NCI-H345 treated with DMSO at 0.1 percent for 48 hours (cell line): ENCODE data around the gene HLA-DRB5.
"Not testable (repeated sequence)": the region's sequence is repeated elsewhere in the genome, so short reads cannot be mapped to it uniquely, and the experiment has no call there.

Source experiments
- DNase-seq: peaks from one replicate; lab custom pipeline; 2025; ENCODE audit not compliant: unreplicated experiment; lab: John Stamatoyannopoulos, UW

HLA-DRB5 gene

DNA sequence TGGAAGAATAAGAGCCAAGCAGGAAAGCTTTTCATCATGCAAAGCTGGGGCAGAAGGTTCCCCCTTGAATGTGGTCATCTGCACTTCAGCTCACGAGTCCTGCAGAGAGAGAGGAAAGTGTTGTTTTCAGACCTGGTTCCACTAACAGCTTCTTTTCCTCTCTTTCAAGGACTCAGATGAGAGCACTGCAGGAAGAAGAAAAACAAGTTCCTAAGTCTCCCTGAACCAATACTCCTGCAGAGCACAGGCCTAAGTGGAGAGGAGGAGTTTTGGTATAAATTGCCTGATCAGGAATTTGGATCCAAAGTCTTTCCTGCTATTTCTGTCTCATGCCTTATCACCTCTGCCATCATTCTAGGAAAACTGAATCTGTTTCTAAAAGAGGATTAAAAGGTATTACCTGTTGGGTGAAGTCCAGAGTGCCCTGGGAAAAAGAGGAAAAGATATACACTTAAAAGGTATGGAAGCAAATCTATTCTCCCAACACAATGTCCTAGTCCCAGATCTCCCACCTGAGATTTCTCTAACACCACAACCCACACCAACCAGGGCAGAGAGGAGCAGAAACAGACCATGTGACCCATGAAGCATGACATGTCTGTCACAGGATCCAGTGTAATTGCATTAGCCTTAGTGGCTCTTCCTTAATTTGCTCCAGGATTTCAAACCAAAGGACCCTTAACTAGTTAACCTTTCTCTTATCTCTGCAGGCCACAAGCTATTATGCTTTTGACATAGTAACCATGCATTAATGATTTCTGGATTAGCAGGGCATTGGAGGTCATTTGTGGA, 12.2 kb downstream of the HLA-DRB5 start:
- DNase-seq: no peak

DNA sequence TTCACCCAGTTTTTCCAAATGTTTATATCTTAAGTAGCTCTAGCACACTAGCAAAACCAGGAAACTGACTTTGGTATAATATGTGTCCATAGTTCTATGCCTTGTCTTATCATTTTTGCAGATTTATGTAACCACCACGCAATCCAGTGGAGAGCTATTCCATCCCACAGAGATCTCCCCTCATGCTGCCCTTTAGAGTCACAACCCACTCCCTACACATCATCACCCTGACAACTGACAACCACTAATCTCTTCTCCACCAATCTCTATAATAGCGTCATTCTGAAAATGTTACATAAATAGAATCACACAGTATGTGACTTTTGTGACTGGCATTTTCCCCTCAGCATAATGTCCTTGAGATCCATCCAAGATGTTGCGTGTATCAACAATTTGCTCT, 29.1 kb downstream of the HLA-DRB5 start:
- DNase-seq: no peak

DNA sequence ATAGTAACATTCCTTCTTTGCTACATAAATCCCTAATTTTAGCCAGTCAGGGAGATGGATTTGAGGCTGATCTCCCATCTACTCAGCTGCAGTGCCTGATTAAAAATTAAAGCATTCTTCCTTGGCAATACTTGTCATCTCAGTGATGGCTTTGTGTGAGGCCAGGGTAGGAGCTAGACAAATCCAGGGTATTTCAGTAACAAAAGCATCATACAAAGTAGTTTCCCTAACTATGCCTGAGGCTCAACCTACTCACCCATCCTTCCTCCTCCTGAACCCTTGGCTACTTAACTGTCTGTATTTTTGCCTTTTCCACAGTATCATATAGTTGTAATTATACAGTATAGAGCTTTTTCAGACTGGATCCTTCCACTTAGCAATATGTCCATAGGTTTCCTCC, 37.7 kb downstream of the HLA-DRB5 start:
- no peak for DNase-seq

DNA sequence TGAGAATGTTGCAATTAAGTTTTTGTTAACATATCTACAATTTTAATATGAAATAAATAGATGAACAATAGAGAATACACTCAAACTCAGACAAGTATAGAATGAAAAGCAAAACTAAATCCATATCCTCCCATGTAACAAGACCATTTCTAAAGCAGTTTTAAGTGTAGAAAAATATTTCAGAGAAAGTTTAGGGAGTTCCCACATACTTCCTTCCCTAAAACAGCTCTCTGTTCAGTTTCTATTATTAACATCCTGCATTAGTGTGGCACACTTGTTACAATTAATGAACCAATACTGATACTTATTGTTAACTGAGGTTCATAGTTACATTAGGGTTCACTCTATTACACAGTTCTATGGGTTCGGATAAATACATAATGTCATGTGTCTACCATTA, 38.4 kb downstream of the HLA-DRB5 start:
- no peak for DNase-seq

DNA sequence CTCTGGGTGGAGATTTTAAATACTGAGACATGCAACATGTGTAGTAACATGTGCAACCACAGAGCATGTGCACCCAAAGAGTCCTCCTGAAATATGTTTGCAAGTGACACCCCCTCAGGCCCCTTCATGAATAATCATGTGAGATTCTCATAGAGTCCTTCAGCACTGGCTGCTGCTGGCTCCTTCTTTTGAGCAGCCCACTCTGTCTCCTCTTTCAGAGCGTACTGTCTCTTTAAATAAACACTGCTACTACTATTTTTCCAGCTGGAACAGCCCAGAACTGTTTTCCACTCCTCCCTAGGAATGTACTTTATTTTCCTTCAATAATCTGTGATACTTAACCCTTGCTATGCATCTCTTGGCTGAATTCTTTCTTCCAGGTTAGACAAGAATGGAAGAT, 42.0 kb downstream of the HLA-DRB5 start:
- DNase-seq: no peak

DNA sequence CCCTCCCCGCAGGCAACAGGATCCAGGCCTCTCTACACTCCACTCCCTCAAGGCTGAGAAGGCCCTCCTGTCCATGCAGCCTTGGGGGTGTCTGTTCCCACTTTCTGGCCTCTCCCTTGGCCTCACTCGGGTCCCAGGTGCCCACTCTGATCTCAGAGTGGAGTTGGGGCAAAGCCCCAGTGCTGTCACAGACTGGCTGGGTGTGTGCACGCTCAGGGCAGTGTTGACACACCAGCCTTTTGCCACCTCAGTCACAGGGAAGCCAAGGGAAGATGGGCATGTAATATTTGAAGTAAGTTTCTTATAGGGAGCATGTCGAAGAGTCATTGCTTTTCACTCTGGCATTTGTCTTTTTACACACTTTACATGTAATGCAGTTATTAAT, 45.5 kb downstream of the HLA-DRB5 start:
- DNase-seq: no peak

DNA sequence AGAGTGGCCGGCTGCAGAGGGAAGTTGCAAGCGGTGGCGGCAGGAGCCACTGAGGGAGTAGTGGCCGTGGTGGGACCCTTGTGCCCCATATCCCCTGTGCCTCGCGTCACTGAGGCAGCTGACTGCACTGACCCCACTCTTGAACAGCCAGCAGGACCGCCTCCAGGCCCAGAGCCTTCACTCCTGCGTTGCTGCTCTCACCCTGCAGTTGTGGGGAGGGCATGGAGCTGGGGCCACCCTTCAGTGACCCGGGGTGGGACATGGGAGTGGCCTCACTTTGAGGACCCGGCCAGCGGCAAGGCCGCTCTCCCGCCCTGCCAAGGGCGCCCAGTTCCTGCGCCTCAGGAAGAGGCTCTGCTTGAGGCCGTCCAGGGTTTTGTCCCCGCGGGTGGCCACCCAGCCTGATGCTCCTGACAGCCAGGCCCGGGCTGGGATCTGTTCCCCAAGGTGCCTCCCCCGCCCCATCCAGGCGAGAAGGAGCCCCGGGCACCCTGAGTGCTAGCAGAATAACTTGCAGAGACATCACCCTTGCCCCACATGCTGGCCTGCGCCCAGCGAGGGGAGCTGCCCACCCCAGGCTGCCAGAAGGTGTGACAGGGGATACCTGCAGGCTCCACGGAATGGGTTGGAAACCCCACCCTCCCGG, 46.0 kb downstream of the HLA-DRB5 start:
- DNase-seq: no peak

DNA sequence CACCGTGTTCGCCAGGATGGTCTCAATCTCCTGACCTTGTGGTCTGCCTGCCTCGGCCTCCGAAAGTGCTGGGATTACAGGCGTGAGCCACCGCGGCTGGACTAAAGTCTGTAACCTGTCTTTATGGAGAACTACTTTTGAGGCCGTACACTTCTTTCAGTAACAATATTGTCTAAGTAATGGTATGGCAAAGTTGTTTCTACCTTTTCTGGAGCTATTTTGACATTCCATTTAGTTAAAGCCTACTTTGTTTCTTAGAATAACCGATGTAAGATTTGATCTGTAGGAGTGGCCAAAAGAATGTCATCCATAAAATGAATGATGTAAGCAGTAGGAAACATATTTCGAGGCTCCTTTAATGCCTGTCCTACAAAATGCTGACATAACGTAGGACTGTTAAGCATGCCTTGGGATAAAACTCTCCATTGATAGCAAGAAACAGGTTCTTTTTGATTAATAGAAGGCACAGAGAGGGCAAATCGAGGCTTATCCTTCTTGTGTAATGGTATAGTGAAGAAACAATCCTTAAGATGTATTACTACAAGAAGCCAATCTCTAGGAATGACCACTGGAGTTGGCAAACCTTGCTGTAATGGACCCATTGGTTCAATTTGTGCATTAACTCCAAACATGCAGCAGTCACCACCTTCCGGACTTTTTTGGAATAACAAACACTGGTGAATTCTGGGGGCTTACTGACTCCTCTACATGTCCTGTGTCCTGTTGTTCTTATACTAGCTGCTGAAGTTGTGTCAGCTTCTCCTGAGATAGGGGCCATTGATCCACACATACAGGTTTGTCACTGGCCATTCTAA, 54.5 kb downstream of the HLA-DRB5 start:
- DNase-seq: no peak

DNA sequence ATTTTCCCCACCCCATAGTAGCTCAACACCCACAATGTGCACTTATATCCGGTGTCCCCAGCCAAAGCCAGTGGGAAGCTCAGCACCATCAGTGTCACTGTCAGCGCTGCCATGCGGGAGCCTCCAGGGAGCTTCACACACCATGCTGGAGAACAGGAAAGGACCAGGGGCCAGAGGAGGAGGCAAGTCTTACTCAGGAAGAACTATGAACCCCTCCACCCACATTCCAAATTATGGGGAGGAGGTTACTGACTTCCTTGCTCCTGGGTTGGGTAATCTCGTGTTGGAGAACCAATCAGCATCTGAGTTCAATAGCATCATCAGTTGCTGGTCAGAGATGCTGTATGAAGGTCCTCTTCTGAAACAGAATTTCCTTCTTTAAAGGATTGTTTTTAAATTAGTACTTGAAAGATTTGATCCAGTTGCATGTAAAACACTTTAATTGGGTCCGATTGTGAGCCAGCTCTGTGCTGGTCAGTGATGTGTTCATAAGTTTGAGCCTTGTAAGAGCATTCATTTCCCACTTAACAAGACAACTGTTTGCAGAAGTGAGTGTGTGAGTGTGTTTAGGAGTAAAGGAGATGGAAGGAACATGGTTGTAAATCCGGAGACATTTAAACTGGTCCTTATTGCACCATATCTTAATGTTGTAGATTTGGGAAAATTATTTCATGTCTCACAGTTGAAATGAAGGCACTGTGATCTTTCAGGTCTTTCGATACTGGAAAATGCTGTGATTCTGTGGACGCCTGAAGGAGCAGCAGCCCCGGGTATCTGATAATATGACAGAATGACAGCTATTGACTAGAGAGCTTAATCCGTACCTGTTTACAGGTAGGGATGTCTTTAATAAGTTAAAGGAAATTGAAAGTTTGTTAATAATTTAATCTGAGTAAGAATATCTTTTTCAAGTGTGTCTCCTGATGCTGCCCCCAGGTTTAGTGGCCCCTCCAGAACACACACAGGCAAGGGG, 56.4 kb downstream of the HLA-DRB5 start:
- DNase-seq: not testable (repeated sequence)

DNA sequence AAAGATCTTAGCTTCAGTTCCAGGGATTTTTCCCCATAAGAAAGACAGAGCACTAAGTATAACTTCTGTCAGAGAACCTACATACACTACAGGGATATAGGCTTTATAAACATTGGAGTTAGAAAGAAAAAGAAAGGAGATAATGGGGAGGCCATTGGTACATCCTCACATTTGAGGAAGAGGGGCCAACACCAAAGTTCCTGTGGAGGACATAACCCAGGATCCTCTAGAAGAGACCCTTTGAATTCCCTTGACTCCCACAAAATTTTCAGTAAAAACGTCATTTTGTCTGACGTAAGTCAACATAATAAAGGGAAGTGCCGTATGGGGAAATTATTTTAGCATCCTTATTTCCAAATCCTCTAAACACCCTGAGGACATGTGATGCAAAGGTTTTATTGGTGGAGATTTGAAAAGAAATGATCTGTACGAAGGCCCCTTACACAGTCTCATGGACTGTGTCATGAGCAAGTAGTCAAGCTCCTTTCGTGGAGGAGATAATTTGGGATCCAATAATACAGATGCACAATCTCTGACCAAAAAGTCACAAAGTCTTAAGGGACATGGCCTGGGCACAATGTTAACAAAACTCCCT, 57.2 kb downstream of the HLA-DRB5 start:
- DNase-seq: no peak

DNA sequence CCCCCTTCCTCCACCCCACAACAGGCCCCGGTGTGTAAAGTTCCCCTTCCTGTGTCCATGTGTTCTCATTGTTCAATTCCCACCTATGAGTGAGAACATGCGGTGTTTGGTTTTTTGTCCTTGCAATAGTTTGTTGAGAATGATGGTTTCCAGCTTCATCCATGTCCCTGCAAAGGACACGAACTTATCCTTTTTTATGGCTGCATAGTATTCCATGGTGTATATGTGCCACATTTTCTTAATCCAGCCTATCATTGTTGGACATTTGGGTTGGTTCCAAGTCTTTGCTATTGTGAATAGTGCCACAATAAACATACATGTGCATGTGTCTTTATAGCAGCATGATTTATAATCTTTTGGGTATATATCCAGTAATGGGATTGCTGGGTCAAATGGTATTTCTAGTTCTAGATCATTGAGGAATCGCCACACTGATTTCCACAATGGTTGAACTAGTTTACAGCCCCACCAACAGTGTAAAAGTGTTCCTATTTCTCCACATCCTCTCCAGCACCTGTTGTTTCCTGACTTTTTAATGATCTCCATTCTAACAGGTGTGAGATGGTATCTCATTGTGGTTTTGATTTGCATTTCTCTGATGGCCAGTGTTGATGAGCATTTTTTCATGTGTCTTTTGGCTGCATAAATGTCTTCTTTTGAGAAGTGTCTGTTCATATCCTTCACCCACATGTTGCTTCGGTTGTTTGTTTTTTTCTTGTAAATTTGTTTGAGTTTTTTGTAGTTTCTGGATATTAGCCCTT, 62.2 kb downstream of the HLA-DRB5 start:
- not testable (repeated sequence) for DNase-seq
